ENCODE data around the gene MTMR6.

The MTMR6 gene

GRCh38 chr13:25276748-25277147, 10.5 kb downstream of the MTMR6 start:
- no peak for DNase-seq

GRCh38 chr13:25268561-25268960, 18.7 kb downstream of the MTMR6 start:
- DNase-seq = no peak

- DNase-seq = peak in 1 of 2 experiments; percentile 14
Measured at GRCh38 chr13:25267715-25268114, 19.6 kb downstream of the MTMR6 start.

GRCh38 chr13:25266706-25267105, 20.6 kb downstream of the MTMR6 start:
- DNase-seq = no peak

GRCh38 chr13:25262261-25262660, 25.0 kb downstream of the MTMR6 start:
- DNase-seq = no peak

GRCh38 chr13:25253702-25254101, 33.6 kb downstream of the MTMR6 start:
- DNase-seq = no peak

- DNase-seq = no peak
Measured at GRCh38 chr13:25252752-25253151, 34.5 kb downstream of the MTMR6 start.

GRCh38 chr13:25252225-25252624, 35.1 kb downstream of the MTMR6 start:
- no peak for DNase-seq

- DNase-seq = no peak
Measured at GRCh38 chr13:25249001-25249543, 38.2 kb downstream of the MTMR6 start.

GRCh38 chr13:25248071-25248470, 39.2 kb downstream of the MTMR6 start:
- no peak for DNase-seq

GRCh38 chr13:25247360-25247759, 39.9 kb downstream of the MTMR6 start:
- DNase-seq = no peak

- DNase-seq = no peak
Measured at GRCh38 chr13:25244123-25244522, 43.2 kb downstream of the MTMR6 start.

GRCh38 chr13:25242956-25243355, 44.3 kb downstream of the MTMR6 start:
- DNase-seq = no peak

- DNase-seq = no peak
Measured at GRCh38 chr13:25241007-25241406, 46.3 kb downstream of the MTMR6 start.

GRCh38 chr13:25237083-25237482, 50.2 kb downstream of the MTMR6 start:
- no peak for DNase-seq

- no peak for DNase-seq
Measured at GRCh38 chr13:25233861-25234260, 53.4 kb downstream of the MTMR6 start.

- DNase-seq = peak in 1 of 2 experiments; percentile 58
Measured at GRCh38 chr13:25232937-25233515, 54.3 kb downstream of the MTMR6 start.

- no peak for DNase-seq
Measured at GRCh38 chr13:25231517-25231916, 55.8 kb downstream of the MTMR6 start.

- no peak for DNase-seq
Measured at GRCh38 chr13:25227690-25228089, 59.6 kb downstream of the MTMR6 start.

GRCh38 chr13:25225970-25226369, 61.3 kb downstream of the MTMR6 start:
- no peak for DNase-seq

GRCh38 chr13:25224151-25224550, 63.1 kb downstream of the MTMR6 start:
- no peak for DNase-seq

GRCh38 chr13:25222740-25223139, 64.5 kb downstream of the MTMR6 start:
- DNase-seq = no peak

GRCh38 chr13:25218019-25218418, 69.3 kb downstream of the MTMR6 start:
- no peak for DNase-seq

GRCh38 chr13:25217023-25217885, 70.0 kb downstream of the MTMR6 start:
- peak in 1 of 2 experiments; percentile 5 for DNase-seq

Measured in SW 1271 (cell line).